ENCODE measurements around the gene PKP2. TPM values are rescaled to one million over a fixed set of nuclear protein-coding genes. Genes with fewer than 3 reads are reported as not detected.

The PKP2 gene
- total RNA-seq, 3 donors from 2014 or later = 28.5 to 39.2 (median 32.5) TPM

GRCh38 chr12:32860192-32860591 is 36.4 kb downstream of the PKP2 start:
- no peak for DNase-seq (ENCODE audit: low spot score in 2 of 2)
- Histone ChIP-seq H3K9me3 (no peaks in the 10 kb centered on the region), H3K27ac (no peak overlapping the region), H3K4me1 (no peaks in the 10 kb centered on the region), H3K36me3 (no peaks in the 10 kb centered on the region), H3K4me3 (no peak overlapping the region), H3K27me3 (no peaks in the 10 kb centered on the region)
- TF ChIP-seq CTCF (IDR thresholded peaks at IDR 0.05) = no peak
- no peak for TF ChIP-seq POLR2AphosphoS5 (IDR thresholded peaks at IDR 0.05)
- intact Hi-C loops (cut with DNase I; ENCODE audit: low total_unique reads) = no loop called here

- Histone ChIP-seq H3K27ac (no peak overlapping the region), H3K36me3 (no peaks in the 10 kb centered on the region), H3K27me3 (no peaks in the 10 kb centered on the region), H3K4me3 (no peak overlapping the region), H3K4me1 (no peaks in the 10 kb centered on the region), H3K9me3 (no peaks in the 10 kb centered on the region)
- intact Hi-C loops (cut with DNase I; ENCODE audit: low total_unique reads) = no loop called here
- DNase-seq (ENCODE audit: low spot score in 2 of 2) = no peak
- TF ChIP-seq CTCF (IDR thresholded peaks at IDR 0.05) (no peak), POLR2AphosphoS5 (IDR thresholded peaks at IDR 0.05) (no peak), POLR2A (IDR thresholded peaks at IDR 0.05) (no peak)
Measured at GRCh38 chr12:32859389-32859788, 37.2 kb downstream of the PKP2 start.

GRCh38 chr12:32854716-32855115 is 41.9 kb downstream of the PKP2 start:
- no peak for DNase-seq (ENCODE audit: low spot score in 2 of 2)
- Histone ChIP-seq H3K4me1 (no peaks in the 10 kb centered on the region), H3K9me3 (no peaks in the 10 kb centered on the region), H3K27ac (no peak overlapping the region), H3K4me3 (no peak overlapping the region), H3K36me3 (no peaks in the 10 kb centered on the region), H3K27me3 (no peaks in the 10 kb centered on the region)
- intact Hi-C loops (cut with DNase I; ENCODE audit: low total_unique reads) = no loop called here
- TF ChIP-seq CTCF (IDR thresholded peaks at IDR 0.05) (no peak), POLR2AphosphoS5 (IDR thresholded peaks at IDR 0.05) (no peak), POLR2A (IDR thresholded peaks at IDR 0.05) (no peak)

GRCh38 chr12:32854097-32854496 is 42.5 kb downstream of the PKP2 start:
- Histone ChIP-seq H3K4me1 (no peaks in the 10 kb centered on the region), H3K36me3 (no peaks in the 10 kb centered on the region), H3K4me3 (no peak overlapping the region), H3K9me3 (no peaks in the 10 kb centered on the region), H3K27me3 (no peaks in the 10 kb centered on the region), H3K27ac (no peak overlapping the region)
- no peak for DNase-seq (ENCODE audit: low spot score in 2 of 2)
- TF ChIP-seq POLR2AphosphoS5 (IDR thresholded peaks at IDR 0.05) (no peak), CTCF (IDR thresholded peaks at IDR 0.05) (no peak), POLR2A (IDR thresholded peaks at IDR 0.05) (no peak)
- intact Hi-C loops (cut with DNase I; ENCODE audit: low total_unique reads) = no loop called here

GRCh38 chr12:32847287-32847686 is 49.3 kb downstream of the PKP2 start:
- TF ChIP-seq CTCF (IDR thresholded peaks at IDR 0.05) (no peak), POLR2AphosphoS5 (IDR thresholded peaks at IDR 0.05) (no peak), POLR2A (IDR thresholded peaks at IDR 0.05) (no peak)
- Histone ChIP-seq H3K27me3 (no peaks in the 10 kb centered on the region), H3K4me3 (no peak overlapping the region), H3K4me1 (no peaks in the 10 kb centered on the region), H3K27ac (no peak overlapping the region), H3K36me3 (no peaks in the 10 kb centered on the region), H3K9me3 (no peaks in the 10 kb centered on the region)
- intact Hi-C loops (cut with DNase I; ENCODE audit: low total_unique reads) = no loop called here
- no peak for DNase-seq (ENCODE audit: low spot score in 2 of 2)

All from breast epithelium (tissue), 4 donors.